ENCODE results near the gene TPM2.

- TF ChIP-seq ELK1 (CRISPR knock-in tag; IDR thresholded peaks at IDR 0.05) (no peak), LCOR (CRISPR knock-in tag; IDR thresholded peaks at IDR 0.05) (no peak)
These were observed 28.7 kb downstream of the TPM2 start for GRCh38 chr9:35660966-35661415.
